ENCODE measurements around the gene MTA1.

MTA1 gene

GRCh38 chr14:105382343-105383082, 37.1 kb upstream of the MTA1 start:
- intact Hi-C loops (cut with DNase I; ENCODE audit: low total_unique reads), result no loop called here
- DNase-seq, result no peak
- no peak for TF ChIP-seq CTCF (IDR thresholded peaks at IDR 0.05)
- Histone ChIP-seq H3K9me3 (no peaks in the 10 kb centered on the region), H3K4me3 (no peak overlapping the region), H3K36me3 (peaks cover 29 to 85% (median 76%) of the 10 kb centered on the region in 3 donors), H3K4me1 (no peaks in the 10 kb centered on the region), H3K27me3 (no peaks in the 10 kb centered on the region), H3K27ac (no peak overlapping the region)

- H3K9me3 ChIP-seq, result no peaks in the 10 kb centered on the region
- no peak overlapping the region for H3K27ac ChIP-seq
- intact Hi-C loops (cut with DNase I; ENCODE audit: low total_unique reads), result no loop called here
- H3K4me3 ChIP-seq, result no peak overlapping the region
- H3K27me3 ChIP-seq, result no peaks in the 10 kb centered on the region
- DNase-seq, result no peak
- no peaks in the 10 kb centered on the region for H3K4me1 ChIP-seq
- TF ChIP-seq CTCF (IDR thresholded peaks at IDR 0.05), result no peak
- H3K36me3 ChIP-seq, result peaks cover 29 to 92% (median 80%) of the 10 kb centered on the region in 3 donors
Measured at GRCh38 chr14:105383083-105383730, 36.4 kb upstream of the MTA1 start.

GRCh38 chr14:105384041-105384557, 35.5 kb upstream of the MTA1 start:
- no peaks in the 10 kb centered on the region for H3K27me3 ChIP-seq
- H3K4me1 ChIP-seq, result peaks cover 0 to 1% (median 0%) of the 10 kb centered on the region in 4 donors
- intact Hi-C loops (cut with DNase I; ENCODE audit: low total_unique reads), result no loop called here
- no peaks in the 10 kb centered on the region for H3K9me3 ChIP-seq
- H3K27ac ChIP-seq, result no peak overlapping the region
- no peak for TF ChIP-seq CTCF (IDR thresholded peaks at IDR 0.05)
- DNase-seq, result no peak
- H3K36me3 ChIP-seq, result peaks cover 29 to 99% (median 79%) of the 10 kb centered on the region in 3 donors
- H3K4me3 ChIP-seq, result no peak overlapping the region

GRCh38 chr14:105384605-105385321, 34.9 kb upstream of the MTA1 start:
- intact Hi-C loops (cut with DNase I; ENCODE audit: low total_unique reads), result no loop called here
- Histone ChIP-seq H3K27ac (no peak overlapping the region), H3K9me3 (no peaks in the 10 kb centered on the region), H3K4me3 (no peak overlapping the region), H3K4me1 (peaks cover 0 to 8% (median 0%) of the 10 kb centered on the region in 4 donors), H3K27me3 (no peaks in the 10 kb centered on the region), H3K36me3 (peaks cover 29 to 92% (median 72%) of the 10 kb centered on the region in 3 donors)
- no peak for DNase-seq
- TF ChIP-seq CTCF (IDR thresholded peaks at IDR 0.05), result no peak

- Histone ChIP-seq H3K4me1 (peaks cover 0 to 13% (median 0%) of the 10 kb centered on the region in 4 donors), H3K4me3 (no peak overlapping the region), H3K9me3 (no peaks in the 10 kb centered on the region), H3K27ac (no peak overlapping the region), H3K36me3 (peaks cover 29 to 87% (median 67%) of the 10 kb centered on the region in 3 donors), H3K27me3 (no peaks in the 10 kb centered on the region)
- no peak for DNase-seq
- no peak for TF ChIP-seq CTCF (IDR thresholded peaks at IDR 0.05)
- intact Hi-C loops (cut with DNase I; ENCODE audit: low total_unique reads), result no loop called here
Measured at GRCh38 chr14:105385322-105385637, 34.3 kb upstream of the MTA1 start.
